Measurements from ENCODE around the gene ULK4.

ULK4 gene

DNA sequence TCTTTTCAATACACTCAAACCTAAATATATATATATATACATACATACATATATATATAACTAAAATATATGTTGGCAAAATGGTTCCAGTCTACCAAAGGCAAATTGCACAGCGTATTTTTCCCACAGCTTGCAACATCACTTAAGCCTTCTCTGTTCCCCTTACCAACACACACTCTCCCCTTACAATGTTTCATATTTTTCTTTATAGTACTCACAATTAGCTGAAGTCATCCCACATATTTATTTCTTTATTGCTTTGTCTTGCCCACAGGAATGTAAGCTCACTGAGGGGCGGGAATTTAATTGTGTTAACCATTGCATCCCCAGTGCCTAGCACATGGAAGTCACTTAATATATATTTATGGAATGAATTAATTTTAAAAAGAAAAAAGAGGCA, 288.3 kb downstream of the ULK4 start:
- TF ChIP-seq, protein P1, sequence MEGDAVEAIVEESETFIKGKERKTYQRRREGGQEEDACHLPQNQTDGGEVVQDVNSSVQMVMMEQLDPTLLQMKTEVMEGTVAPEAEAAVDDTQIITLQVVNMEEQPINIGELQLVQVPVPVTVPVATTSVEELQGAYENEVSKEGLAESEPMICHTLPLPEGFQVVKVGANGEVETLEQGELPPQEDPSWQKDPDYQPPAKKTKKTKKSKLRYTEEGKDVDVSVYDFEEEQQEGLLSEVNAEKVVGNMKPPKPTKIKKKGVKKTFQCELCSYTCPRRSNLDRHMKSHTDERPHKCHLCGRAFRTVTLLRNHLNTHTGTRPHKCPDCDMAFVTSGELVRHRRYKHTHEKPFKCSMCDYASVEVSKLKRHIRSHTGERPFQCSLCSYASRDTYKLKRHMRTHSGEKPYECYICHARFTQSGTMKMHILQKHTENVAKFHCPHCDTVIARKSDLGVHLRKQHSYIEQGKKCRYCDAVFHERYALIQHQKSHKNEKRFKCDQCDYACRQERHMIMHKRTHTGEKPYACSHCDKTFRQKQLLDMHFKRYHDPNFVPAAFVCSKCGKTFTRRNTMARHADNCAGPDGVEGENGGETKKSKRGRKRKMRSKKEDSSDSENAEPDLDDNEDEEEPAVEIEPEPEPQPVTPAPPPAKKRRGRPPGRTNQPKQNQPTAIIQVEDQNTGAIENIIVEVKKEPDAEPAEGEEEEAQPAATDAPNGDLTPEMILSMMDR (IDR thresholded peaks at IDR 0.05): no peak

GRCh38 chr3:41668379-41668778, 293.5 kb downstream of the ULK4 start:
- TF ChIP-seq, protein P1 (IDR thresholded peaks at IDR 0.05): no peak

DNA sequence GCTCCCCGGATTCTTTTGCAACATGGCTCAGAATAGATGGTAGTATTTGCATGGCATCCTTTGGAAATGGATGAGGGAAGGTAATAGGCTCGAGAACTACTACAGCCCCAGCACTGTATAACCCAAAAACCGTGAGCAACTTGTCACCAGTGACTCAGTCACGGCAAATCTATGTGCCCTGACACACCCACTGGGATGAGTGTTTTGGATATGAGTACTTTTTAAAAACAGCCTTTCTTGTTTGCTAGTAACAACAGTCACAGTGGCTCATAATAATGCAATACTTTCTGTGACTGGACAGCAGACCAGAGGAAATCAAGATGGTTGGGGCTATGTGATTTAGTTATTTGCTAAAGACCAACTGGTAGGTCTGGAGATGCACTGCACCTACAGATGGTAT, 299.6 kb downstream of the ULK4 start:
- TF ChIP-seq, protein P1 (IDR thresholded peaks at IDR 0.05): no peak

GRCh38 chr3:41661796-41662195, 300.1 kb downstream of the ULK4 start:
- TF ChIP-seq, protein P1 (IDR thresholded peaks at IDR 0.05): no peak

- TF ChIP-seq, protein P1 (IDR thresholded peaks at IDR 0.05): no peak
Observed at GRCh38 chr3:41660510-41660909, 301.4 kb downstream of the ULK4 start.

DNA sequence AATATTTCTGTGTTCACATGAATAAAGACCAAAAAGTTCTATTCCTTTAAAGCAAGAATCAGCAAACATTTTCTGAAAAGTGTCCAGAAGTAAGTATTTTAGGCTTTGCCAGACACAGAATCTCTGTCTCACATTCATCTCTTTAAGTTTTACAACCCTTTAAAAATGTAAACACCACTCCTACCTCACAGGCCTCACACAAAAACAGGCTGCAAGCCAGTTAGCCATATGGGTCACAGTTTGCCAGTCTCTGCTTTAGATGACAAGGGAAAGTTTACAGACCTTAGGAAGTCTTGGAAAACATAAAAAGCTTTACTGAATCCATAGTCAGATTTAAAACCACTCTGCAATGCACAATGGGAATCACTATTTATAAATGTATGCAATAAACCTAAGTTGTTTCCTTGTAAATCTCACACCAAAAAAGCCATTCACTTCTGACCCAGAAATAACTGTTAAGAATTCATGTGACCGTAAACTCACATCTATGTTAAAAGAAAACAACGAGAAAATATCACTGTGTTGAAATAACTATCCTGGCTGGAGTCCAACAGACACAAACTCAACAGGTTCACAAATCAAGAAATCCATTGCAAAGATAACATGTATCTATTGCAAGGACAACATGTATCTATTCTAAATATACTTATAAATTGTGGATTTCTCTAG, 308.2 kb downstream of the ULK4 start:
- TF ChIP-seq, protein P1 (IDR thresholded peaks at IDR 0.05): no peak

DNA sequence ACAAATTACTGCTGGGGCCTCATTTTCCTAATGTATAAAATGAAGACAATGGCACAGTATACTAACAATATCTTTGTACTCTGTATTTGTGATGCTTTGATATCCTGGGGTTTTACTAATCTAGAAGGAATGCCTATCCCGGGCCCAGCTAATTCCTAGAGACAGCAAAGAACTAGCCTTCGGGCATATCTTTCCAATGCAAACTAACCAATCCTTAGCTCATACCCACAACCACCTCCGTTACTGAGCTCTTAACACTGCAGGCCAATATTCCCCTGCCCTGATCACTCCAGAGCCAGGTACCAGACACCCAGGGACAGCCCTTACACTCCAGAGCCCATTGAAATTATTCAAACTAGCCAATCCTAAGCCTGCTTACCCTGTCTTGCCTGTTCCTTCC, 309.0 kb downstream of the ULK4 start:
- TF ChIP-seq, protein P1 (IDR thresholded peaks at IDR 0.05): no peak

- TF ChIP-seq, protein P1 (IDR thresholded peaks at IDR 0.05): no peak
Observed at GRCh38 chr3:41652506-41652905, 309.4 kb downstream of the ULK4 start.
